ENCODE measurements around the gene MCOLN1.

The MCOLN1 gene

GRCh38 chr19:7579182-7579581 is 56.8 kb downstream of the MCOLN1 start:
- Histone ChIP-seq H3K4me3 (ENCODE audit: low read length in 2 of 2) (no peak overlapping the region), H3K27me3 (ENCODE audit: control insufficient read depth in 1 of 2, insufficient read depth in 2 of 2, low read length in 2 of 2) (no peaks in the 10 kb centered on the region), H3K27ac (ENCODE audit: low read length) (no peak overlapping the region), H3K9ac (ENCODE audit: low read length in 2 of 2) (no peak overlapping the region), H3K9me3 (ENCODE audit: control insufficient read depth in 2 of 2, low read length in 2 of 2) (no peaks in the 10 kb centered on the region), H3K36me3 (ENCODE audit: control insufficient read depth in 2 of 2, insufficient read depth in 2 of 2, low read length in 2 of 2) (no peaks in the 10 kb centered on the region), H3K4me1 (ENCODE audit: control insufficient read depth, insufficient read depth, low read length) (no peaks in the 10 kb centered on the region)

DNA sequence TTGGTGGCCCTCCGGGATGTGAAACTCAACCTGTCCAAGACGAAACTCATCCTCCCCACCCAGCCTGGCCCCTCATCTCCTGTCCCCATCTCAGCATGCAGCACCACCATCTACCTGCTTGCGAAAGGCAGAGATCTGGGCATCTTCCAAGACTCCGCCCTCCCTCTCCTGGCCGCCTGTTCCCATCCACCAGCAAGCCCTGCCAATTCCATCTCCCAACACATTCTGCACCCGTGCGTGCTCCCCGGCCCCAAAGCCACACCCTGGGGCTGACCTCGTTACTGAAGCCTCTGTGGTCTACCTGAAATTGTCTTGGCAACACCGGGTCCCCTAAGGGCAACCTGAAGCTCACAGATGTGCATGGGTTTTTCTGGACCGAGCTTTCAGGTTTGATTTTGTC is 60.0 kb downstream of the MCOLN1 start:
- no peak overlapping the region for H3K9ac ChIP-seq (ENCODE audit: low read length in 2 of 2)
- no peaks in the 10 kb centered on the region for H3K27me3 ChIP-seq (ENCODE audit: control insufficient read depth in 1 of 2, insufficient read depth in 2 of 2, low read length in 2 of 2)
- no peaks in the 10 kb centered on the region for H3K4me1 ChIP-seq (ENCODE audit: control insufficient read depth, insufficient read depth, low read length)
- H3K27ac ChIP-seq (ENCODE audit: low read length) = no peak overlapping the region
- no peaks in the 10 kb centered on the region for H3K36me3 ChIP-seq (ENCODE audit: control insufficient read depth in 2 of 2, insufficient read depth in 2 of 2, low read length in 2 of 2)
- H3K4me3 ChIP-seq (ENCODE audit: low read length in 2 of 2) = no peak overlapping the region
- no peaks in the 10 kb centered on the region for H3K9me3 ChIP-seq (ENCODE audit: control insufficient read depth in 2 of 2, low read length in 2 of 2)
